OCI-LY1 (cell line): ENCODE measurements around the gene CELF2.

Source experiments
- H2AFZ ChIP-seq: fragments of 200-600 bp; sonication (generic), shearing (Covaris generic); 2 replicates; pipeline ENCODE4 v1.6.0; 2014; ENCODE audit warnings: antibody characterized with exemption, mild to moderate bottlenecking, low read length
- H3F3A ChIP-seq: fragments of 200-600 bp; sonication (generic), shearing (Covaris generic); 2 replicates; pipeline ENCODE4 v1.6.0; 2014; ENCODE audit warnings: mild to moderate bottlenecking, antibody characterized with exemption, low read length, moderate library complexity; ENCODE audit not compliant: insufficient read depth
- H3K27ac ChIP-seq: fragments of 200-600 bp; sonication (generic); 2 replicates; pipeline ENCODE4 v1.5.1; 2014; ENCODE audit warnings: low read length, mixed run types, mild to moderate bottlenecking, low read depth; ENCODE audit not compliant: poor library complexity, severe bottlenecking
- H3K27me3 ChIP-seq: fragments of 200-600 bp; sonication (generic); 2 replicates; pipeline ENCODE4 v1.6.0; 2014; ENCODE audit warnings: antibody characterized with exemption, mild to moderate bottlenecking, low read length, moderate library complexity; ENCODE audit not compliant: insufficient read depth
- H3K36me3 ChIP-seq: fragments of 200-600 bp; sonication (generic); 2 replicates; pipeline ENCODE4 v1.6.1; 2014; ENCODE audit warnings: mild to moderate bottlenecking, antibody characterized with exemption, low read length, moderate library complexity, mixed read lengths; ENCODE audit not compliant: insufficient read depth
- H3K4me1 ChIP-seq: fragments of 200-600 bp; sonication (generic); 2 replicates; pipeline ENCODE4 v1.5.1; 2014; ENCODE audit warnings: mild to moderate bottlenecking, low read length, moderate library complexity; ENCODE audit not compliant: insufficient read depth, severe bottlenecking
- H3K4me2 ChIP-seq: fragments of 200-600 bp; sonication (generic), shearing (Covaris generic); 2 replicates; pipeline ENCODE4 v1.6.1; 2014; ENCODE audit warnings: low read length
- H3K4me3 ChIP-seq: fragments of 200-600 bp; sonication (generic); 2 replicates; pipeline ENCODE4 v1.5.1; 2014; ENCODE audit warnings: low read length, low read depth, mild to moderate bottlenecking, mixed read lengths; ENCODE audit not compliant: poor library complexity, severe bottlenecking
- H3K79me2 ChIP-seq: fragments of 200-600 bp; shearing (Covaris generic); 2 replicates; pipeline ENCODE4 v1.6.1; 2016; ENCODE audit warnings: mixed run types, low read length, mixed read lengths; ENCODE audit not compliant: insufficient read depth
- H3K9ac ChIP-seq: fragments of 200-600 bp; sonication (generic), shearing (Covaris generic); 2 replicates; pipeline ENCODE4 v1.6.1; 2014; ENCODE audit warnings: mild to moderate bottlenecking, low read length, mixed read lengths
- H3K9me2 ChIP-seq: fragments of 200-600 bp; sonication (generic), shearing (Covaris generic); 2 replicates; pipeline ENCODE4 v1.6.1; 2014; ENCODE audit warnings: low read depth, mild to moderate bottlenecking, low read length, mixed read lengths
- H3K9me3 ChIP-seq: fragments of 200-600 bp; shearing (Covaris generic); 2 replicates; pipeline ENCODE4 v1.6.1; 2014; ENCODE audit warnings: low read length, mixed read lengths
- H4K20me1 ChIP-seq: fragments of 200-600 bp; sonication (generic), shearing (Covaris generic); 2 replicates; pipeline ENCODE4 v1.6.0; 2016; ENCODE audit warnings: mild to moderate bottlenecking, low read length; ENCODE audit not compliant: insufficient read depth
- EZH2 ChIP-seq: fragments of 200-600 bp; sonication (generic), shearing (Covaris generic); IDR thresholded peaks from 2 replicates; pipeline ENCODE4 v1.8.0; 2017; ENCODE audit warnings: borderline replicate concordance, mixed run types, mild to moderate bottlenecking, antibody characterized with exemption, low read length, moderate library complexity, mixed read lengths
- TF ChIP-seq, protein P1 (sequence below): fragments of 200-600 bp; sonication (generic), shearing (Covaris generic); IDR thresholded peaks from 2 replicates; pipeline ENCODE4 v1.5.1; 2017; ENCODE audit warnings: mild to moderate bottlenecking, antibody characterized with exemption, low read length, moderate library complexity, mixed read lengths

The CELF2 gene

DNA sequence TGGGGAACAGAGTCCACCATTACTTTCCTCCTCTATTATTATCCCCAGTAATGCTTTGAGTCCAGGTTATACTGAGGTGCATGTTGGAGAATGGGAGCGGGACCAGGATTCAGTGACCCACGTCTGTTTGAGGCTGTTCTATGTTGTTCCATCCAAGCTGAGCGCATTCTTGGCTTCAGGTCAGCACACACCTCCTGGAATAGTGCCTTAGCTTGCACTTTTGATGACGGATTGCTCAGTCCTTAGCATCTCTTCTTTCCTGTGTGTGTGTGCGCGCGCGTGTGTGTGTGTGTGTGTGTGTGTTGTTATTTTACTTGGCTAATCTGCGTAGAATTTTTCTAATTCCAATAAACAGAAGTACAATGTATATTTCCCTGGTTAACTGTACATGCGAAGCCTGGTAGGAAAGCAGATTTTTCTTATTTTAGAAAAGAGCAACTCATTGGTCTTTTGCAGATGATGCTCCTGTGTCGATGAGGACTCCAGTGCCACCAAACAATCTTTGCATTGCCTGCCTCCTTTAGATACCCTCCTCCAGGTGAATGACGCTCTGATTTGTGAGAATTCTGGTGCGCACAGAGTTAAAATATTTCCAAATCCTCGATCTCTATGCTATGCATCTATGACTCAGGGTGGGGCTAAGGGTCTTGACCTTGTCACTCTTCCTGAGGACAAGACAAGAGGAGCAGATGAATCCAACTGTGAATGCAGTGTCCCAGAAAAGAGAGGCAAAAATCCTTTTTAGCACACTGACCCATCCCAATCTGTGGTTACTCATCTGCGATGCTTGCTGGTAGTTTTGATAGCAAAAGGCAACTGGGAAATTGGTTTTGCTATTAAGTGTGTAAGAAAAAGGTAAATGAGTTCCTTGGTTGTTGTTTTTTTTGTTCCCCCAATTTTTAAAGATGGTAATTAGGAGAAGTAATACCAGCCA is 13.3 kb upstream of the CELF2 start:
- TF ChIP-seq, protein P1, sequence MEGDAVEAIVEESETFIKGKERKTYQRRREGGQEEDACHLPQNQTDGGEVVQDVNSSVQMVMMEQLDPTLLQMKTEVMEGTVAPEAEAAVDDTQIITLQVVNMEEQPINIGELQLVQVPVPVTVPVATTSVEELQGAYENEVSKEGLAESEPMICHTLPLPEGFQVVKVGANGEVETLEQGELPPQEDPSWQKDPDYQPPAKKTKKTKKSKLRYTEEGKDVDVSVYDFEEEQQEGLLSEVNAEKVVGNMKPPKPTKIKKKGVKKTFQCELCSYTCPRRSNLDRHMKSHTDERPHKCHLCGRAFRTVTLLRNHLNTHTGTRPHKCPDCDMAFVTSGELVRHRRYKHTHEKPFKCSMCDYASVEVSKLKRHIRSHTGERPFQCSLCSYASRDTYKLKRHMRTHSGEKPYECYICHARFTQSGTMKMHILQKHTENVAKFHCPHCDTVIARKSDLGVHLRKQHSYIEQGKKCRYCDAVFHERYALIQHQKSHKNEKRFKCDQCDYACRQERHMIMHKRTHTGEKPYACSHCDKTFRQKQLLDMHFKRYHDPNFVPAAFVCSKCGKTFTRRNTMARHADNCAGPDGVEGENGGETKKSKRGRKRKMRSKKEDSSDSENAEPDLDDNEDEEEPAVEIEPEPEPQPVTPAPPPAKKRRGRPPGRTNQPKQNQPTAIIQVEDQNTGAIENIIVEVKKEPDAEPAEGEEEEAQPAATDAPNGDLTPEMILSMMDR: no peak
- TF ChIP-seq EZH2: no peak
- H3K9me3 ChIP-seq: no peaks in the 10 kb centered on the region
- no peaks in the 10 kb centered on the region for H3K27me3 ChIP-seq
- no peak overlapping the region for H3K9ac ChIP-seq
- no peaks in the 10 kb centered on the region for H3K36me3 ChIP-seq
- no peak overlapping the region for H3K4me2 ChIP-seq
- no peaks in the 10 kb centered on the region for H3K4me1 ChIP-seq
- H3K79me2 ChIP-seq: no peaks in the 10 kb centered on the region
- H3K27ac ChIP-seq: no peak overlapping the region
- H3F3A ChIP-seq: no peaks in the 10 kb centered on the region
- H3K4me3 ChIP-seq: no peak overlapping the region
- H3K9me2 ChIP-seq: no peaks in the 10 kb centered on the region
- no peaks in the 10 kb centered on the region for H4K20me1 ChIP-seq
- no peak overlapping the region for H2AFZ ChIP-seq

DNA sequence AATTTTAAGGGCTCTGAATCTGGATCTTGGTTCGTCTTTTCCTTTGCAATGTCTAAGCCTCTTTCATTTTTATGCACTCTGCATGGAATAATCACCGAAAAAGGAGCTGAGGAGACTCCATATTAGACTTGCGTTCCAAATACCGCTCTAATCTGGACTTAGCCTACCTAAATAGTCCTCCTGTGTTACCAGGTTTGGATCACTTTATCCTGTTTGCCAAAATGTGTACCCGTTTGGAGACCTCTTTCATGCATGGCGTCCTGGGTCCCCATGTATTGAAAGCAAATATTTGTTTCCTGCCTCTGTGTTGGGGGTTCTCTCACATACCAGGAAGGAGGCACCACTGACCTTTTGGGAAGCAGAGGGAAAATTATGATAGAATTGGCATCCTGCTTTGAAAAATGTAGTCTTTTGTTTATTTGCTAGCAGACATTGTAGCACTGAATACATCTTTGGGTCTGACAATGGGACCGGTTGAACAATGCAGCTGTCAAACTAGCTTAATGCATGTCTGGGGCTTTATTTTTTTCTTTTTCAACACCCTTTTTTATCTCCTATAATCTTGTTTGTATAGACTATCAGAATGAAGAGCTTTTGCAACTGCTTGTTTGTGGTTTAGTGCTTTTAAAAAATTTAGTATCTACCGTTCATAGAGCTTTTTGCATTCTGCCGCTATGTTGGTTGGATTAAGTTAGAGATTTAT is 11.8 kb upstream of the CELF2 start:
- H3K4me1 ChIP-seq: no peaks in the 10 kb centered on the region
- H3K79me2 ChIP-seq: no peaks in the 10 kb centered on the region
- no peak overlapping the region for H3K4me2 ChIP-seq
- H3K9me2 ChIP-seq: no peaks in the 10 kb centered on the region
- no peaks in the 10 kb centered on the region for H4K20me1 ChIP-seq
- no peak for TF ChIP-seq EZH2
- TF ChIP-seq, protein P1: no peak
- no peak overlapping the region for H3K9ac ChIP-seq
- H3K36me3 ChIP-seq: no peaks in the 10 kb centered on the region
- no peak overlapping the region for H3K27ac ChIP-seq
- no peak overlapping the region for H3K4me3 ChIP-seq
- no peak overlapping the region for H2AFZ ChIP-seq
- no peaks in the 10 kb centered on the region for H3K27me3 ChIP-seq
- no peaks in the 10 kb centered on the region for H3K9me3 ChIP-seq
- H3F3A ChIP-seq: no peaks in the 10 kb centered on the region

DNA sequence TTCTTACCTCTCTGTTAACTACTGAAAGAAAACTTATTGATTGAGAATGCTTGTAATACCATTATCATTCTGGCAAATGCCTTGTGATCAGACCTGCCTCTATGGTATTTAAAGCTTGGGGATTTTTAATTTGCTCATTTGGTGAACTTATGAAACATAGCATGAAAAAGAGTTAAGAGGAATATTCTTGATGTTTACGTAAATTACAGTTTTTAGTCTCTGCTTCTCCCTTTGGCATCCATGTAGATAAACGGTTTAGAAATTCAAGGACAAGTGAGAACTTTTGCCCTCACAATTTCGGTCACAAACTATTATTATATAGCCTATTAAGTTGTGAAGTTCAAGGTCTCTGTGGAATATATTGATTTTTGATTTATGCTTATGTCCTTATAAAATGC is 11.2 kb upstream of the CELF2 start:
- Histone ChIP-seq H3K9me2 (no peaks in the 10 kb centered on the region), H4K20me1 (no peaks in the 10 kb centered on the region), H3K27me3 (no peaks in the 10 kb centered on the region), H3K9ac (no peak overlapping the region), H3K36me3 (no peaks in the 10 kb centered on the region), H3F3A (no peaks in the 10 kb centered on the region), H3K4me2 (no peak overlapping the region), H3K9me3 (no peaks in the 10 kb centered on the region), H2AFZ (no peak overlapping the region), H3K4me3 (no peak overlapping the region), H3K4me1 (no peaks in the 10 kb centered on the region), H3K27ac (no peak overlapping the region), H3K79me2 (no peaks in the 10 kb centered on the region)
- no peak for TF ChIP-seq EZH2
- TF ChIP-seq, protein P1: no peak
